Duodenal mucosa (tissue), 2 donors: ENCODE measurements around the gene CAB39.

Experiments used
- H3K27ac ChIP-seq: one replicate; pipeline ENCODE4 v1.7.0; 2013; ENCODE audit warnings: low read depth, low read length
- H3K27me3 ChIP-seq, 2 donors: one replicate each; pipeline ENCODE4 v1.7.0; 2013; ENCODE audit warnings: low read length in 2 of 2, control low read depth in 1 of 2; ENCODE audit not compliant: insufficient read depth in 2 of 2, control insufficient read depth in 1 of 2
- H3K36me3 ChIP-seq, 2 donors: one replicate each; pipeline ENCODE4 v1.7.0; 2013; ENCODE audit warnings: low read length in 2 of 2, control low read depth in 1 of 2; ENCODE audit not compliant: insufficient read depth in 2 of 2, control insufficient read depth in 1 of 2
- H3K4me1 ChIP-seq, 2 donors: one replicate each; pipeline ENCODE4 v1.7.0; 2013; ENCODE audit warnings: low read length in 2 of 2, control low read depth in 1 of 2; ENCODE audit not compliant: insufficient read depth in 2 of 2, control insufficient read depth in 1 of 2
- H3K4me3 ChIP-seq, 2 donors: one replicate each; pipeline ENCODE4 v1.7.0; 2013; ENCODE audit warnings: low read length in 2 of 2, low read depth in 1 of 2
- H3K9ac ChIP-seq, 2 donors: one replicate each; pipeline ENCODE4 v1.7.0; 2013; ENCODE audit warnings: low read length in 2 of 2, low read depth in 1 of 2
- H3K9me3 ChIP-seq, 2 donors: one replicate each; pipeline ENCODE4 v1.7.0; 2013; ENCODE audit warnings: low read length in 2 of 2, control low read depth in 1 of 2; ENCODE audit not compliant: control insufficient read depth in 1 of 2

CAB39 gene

GRCh38 chr2:230809015-230809414, 96.4 kb downstream of the CAB39 start:
- Histone ChIP-seq H3K9me3 (no peaks in the 10 kb centered on the region), H3K4me3 (no peak overlapping the region), H3K27ac (no peak overlapping the region), H3K9ac (no peak overlapping the region), H3K4me1 (no peaks in the 10 kb centered on the region), H3K27me3 (no peaks in the 10 kb centered on the region), H3K36me3 (peaks cover 28 to 38% of the 10 kb centered on the region in 2 donors)

DNA sequence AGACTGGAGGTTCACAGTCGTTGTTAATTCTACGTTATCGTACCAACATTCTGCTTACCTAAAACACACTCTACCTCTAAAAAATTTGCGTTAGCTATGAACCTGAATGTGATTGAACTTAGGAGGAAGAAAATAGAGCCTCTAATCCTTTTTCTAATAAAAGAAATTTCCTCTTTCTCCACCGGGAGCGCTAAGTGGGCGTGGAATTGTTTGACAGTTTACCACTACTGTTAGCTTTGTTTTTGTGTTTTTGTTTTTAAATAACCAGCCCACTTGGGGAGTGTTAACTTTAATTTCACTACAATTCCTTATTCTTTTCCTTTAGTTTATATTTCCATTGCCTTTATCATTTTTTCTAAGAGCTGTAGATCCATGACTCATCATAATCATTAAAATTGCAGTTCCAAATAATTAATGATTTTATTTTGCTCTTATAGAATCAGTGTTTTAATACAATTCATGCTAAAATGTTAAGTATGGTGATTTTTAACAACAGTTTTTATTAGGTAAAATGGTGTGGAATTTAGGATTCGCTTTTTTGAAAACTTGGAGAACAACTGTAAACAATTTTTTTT, 97.1 kb downstream of the CAB39 start:
- Histone ChIP-seq H3K36me3 (peaks cover 28 to 43% of the 10 kb centered on the region in 2 donors), H3K4me3 (no peak overlapping the region), H3K27ac (no peak overlapping the region), H3K9ac (no peak overlapping the region), H3K27me3 (no peaks in the 10 kb centered on the region), H3K9me3 (no peaks in the 10 kb centered on the region), H3K4me1 (no peaks in the 10 kb centered on the region)

- no peaks in the 10 kb centered on the region for H3K4me1 ChIP-seq
- H3K9ac ChIP-seq, result no peak overlapping the region
- H3K27ac ChIP-seq, result no peak overlapping the region
- H3K27me3 ChIP-seq, result no peaks in the 10 kb centered on the region
- H3K36me3 ChIP-seq, result peaks cover 28 to 59% of the 10 kb centered on the region in 2 donors
- no peak overlapping the region for H3K4me3 ChIP-seq
- no peaks in the 10 kb centered on the region for H3K9me3 ChIP-seq
These were observed 98.9 kb downstream of the CAB39 start for GRCh38 chr2:230811508-230811907.

GRCh38 chr2:230812033-230812432, 99.4 kb downstream of the CAB39 start:
- Histone ChIP-seq H3K27me3 (no peaks in the 10 kb centered on the region), H3K27ac (no peak overlapping the region), H3K9me3 (no peaks in the 10 kb centered on the region), H3K9ac (no peak overlapping the region), H3K36me3 (peaks cover 28 to 63% of the 10 kb centered on the region in 2 donors), H3K4me1 (no peaks in the 10 kb centered on the region), H3K4me3 (no peak overlapping the region)

- Histone ChIP-seq H3K27me3 (no peaks in the 10 kb centered on the region), H3K27ac (no peak overlapping the region), H3K9ac (no peak overlapping the region), H3K9me3 (no peaks in the 10 kb centered on the region), H3K4me3 (no peak overlapping the region), H3K36me3 (peaks cover 37 to 77% of the 10 kb centered on the region in 2 donors), H3K4me1 (no peaks in the 10 kb centered on the region)
These were observed 102.0 kb downstream of the CAB39 start for GRCh38 chr2:230814616-230815015.

DNA sequence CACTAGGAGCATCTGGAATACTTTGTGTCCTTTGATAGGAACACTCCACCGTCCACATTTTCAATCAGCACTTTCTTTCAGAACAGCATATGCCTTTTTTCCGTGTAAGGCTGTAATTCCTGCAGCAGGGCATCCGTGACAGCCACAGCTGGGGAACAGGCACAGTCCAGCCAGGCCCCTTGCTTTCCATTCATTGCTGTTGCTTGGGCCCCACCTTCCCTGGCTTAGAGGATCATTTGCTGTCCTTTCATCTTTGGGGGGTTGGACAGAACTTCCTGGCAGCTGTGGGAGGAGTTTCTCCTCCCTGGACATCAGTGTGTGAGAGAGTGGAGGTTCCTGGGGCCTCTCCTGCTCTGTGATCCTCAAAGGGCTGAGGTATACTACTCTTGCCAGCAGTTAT, 102.4 kb downstream of the CAB39 start:
- Histone ChIP-seq H3K27ac (no peak overlapping the region), H3K27me3 (no peaks in the 10 kb centered on the region), H3K9ac (no peak overlapping the region), H3K36me3 (peaks cover 37 to 77% of the 10 kb centered on the region in 2 donors), H3K4me1 (no peaks in the 10 kb centered on the region), H3K9me3 (no peaks in the 10 kb centered on the region), H3K4me3 (no peak overlapping the region)

DNA sequence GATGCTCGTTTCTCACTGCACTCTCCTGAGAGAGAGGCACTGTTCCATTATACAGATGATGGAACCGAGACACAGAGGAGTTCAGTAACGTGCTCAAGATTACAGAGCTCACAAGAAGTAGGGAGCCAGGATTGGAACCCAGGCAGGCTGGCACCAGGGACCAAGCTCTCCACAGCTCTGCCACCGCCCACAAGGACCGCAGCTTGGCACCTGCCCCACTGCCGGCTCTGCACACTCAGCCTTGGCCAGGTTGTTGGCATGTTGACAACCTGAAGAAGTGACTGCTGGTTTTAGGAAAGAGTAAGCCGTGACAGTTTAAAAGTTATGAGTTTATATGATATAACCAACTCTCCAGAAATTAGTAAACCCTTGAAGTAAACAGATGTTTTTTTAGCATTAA, 104.1 kb downstream of the CAB39 start:
- no peaks in the 10 kb centered on the region for H3K4me1 ChIP-seq
- H3K9ac ChIP-seq, result no peak overlapping the region

DNA sequence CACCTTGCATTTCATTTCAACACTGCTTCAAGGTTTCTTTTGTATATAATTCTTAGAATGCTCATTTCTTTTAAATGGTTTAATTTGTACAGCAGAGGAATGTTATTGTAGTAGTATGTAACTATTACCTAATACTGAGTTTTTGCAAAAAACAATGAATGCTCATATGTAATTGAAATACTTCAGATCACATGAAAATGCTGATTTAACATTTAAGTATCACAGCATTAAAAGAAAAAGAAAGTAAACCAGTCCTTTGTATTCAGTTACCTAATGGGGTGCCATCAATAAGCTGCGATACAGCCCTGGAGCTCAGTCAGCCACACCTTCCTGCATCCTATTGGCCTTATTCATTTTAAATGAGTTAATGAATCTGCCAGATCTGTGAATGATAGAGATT, 106.8 kb downstream of the CAB39 start:
- H3K4me1 ChIP-seq, result no peaks in the 10 kb centered on the region
- H3K9ac ChIP-seq, result no peak overlapping the region
- H3K4me3 ChIP-seq, result no peak overlapping the region
- no peaks in the 10 kb centered on the region for H3K9me3 ChIP-seq
- H3K36me3 ChIP-seq, result peaks cover 10 to 58% of the 10 kb centered on the region in 2 donors
- no peak overlapping the region for H3K27ac ChIP-seq
- no peaks in the 10 kb centered on the region for H3K27me3 ChIP-seq

More for the DNA sequence above, 104.1 kb downstream of the CAB39 start:
- Histone ChIP-seq H3K4me3 (no peak overlapping the region), H3K36me3 (peaks cover 23 to 75% of the 10 kb centered on the region in 2 donors), H3K27ac (no peak overlapping the region), H3K9me3 (no peaks in the 10 kb centered on the region), H3K27me3 (no peaks in the 10 kb centered on the region)

DNA sequence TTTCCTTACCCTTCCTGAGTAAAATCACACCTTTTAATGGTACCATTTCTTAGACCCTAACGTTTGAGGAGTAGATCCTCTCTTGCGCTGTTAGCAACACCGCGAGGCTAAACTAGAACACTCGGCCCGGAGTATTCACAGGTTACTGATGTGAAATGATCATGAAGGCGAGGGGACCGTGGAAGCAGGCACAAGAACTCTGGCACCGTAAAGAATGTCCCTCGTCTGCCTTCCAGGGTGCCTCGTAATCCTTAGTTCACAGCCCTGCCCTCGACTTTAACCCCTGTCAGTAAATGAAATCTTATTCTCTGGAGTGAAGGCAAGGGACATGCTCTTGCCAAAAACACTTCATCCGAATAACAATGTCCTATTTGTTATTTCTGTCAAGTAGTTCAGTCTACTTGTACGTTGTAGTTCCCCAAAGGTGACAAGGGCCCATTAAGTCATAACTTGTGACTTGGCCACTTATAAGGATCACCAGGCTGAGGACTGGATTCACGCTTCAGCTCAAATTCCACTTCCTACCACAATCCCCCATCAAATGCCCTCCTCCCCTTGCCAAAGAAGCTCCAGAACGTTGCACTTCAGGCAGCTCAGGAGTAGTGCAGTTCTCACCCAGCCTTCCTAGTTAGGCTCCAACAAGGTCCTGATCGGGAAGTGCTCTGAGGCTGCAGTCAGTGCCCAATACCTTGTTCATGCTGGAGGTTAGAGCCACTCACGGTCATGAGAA, 108.8 kb downstream of the CAB39 start:
- H3K4me1 ChIP-seq, result no peaks in the 10 kb centered on the region
- H3K4me3 ChIP-seq, result no peak overlapping the region
- H3K27ac ChIP-seq, result no peak overlapping the region
- peaks cover 10 to 41% of the 10 kb centered on the region in 2 donors for H3K36me3 ChIP-seq
- H3K9ac ChIP-seq, result no peak overlapping the region
- H3K9me3 ChIP-seq, result no peaks in the 10 kb centered on the region
- peaks cover 0 to under 1% of the 10 kb centered on the region in 2 donors for H3K27me3 ChIP-seq

DNA sequence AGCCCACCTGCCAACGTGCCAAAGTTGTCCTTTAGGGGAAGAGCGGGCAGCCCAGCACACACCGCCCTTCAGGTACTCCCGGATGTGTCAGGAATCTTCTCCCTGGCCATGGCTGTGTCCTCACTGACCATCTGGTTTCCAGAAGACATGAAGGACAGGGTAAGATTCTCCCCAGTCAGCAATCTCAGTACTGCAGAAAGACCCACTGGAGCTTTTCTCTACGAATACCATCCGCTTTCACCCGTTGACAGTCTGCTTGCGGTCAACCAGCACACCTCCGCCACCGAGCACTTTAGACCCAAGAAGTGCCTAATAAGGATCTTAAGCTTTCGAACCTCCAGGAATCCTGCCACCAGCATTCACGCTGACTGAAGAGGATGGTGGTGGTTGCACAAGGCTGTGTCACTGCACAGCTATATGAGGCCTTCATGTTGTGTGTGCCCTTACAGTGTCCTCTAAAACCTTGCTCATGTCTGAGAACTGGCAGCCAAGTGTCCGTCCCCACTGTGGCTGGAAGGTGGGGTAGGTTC, 109.4 kb downstream of the CAB39 start:
- H3K4me1 ChIP-seq, result no peaks in the 10 kb centered on the region
- H3K9me3 ChIP-seq, result no peaks in the 10 kb centered on the region
- H3K27ac ChIP-seq, result no peak overlapping the region
- peaks cover 4 to 5% of the 10 kb centered on the region in 2 donors for H3K27me3 ChIP-seq
- no peak overlapping the region for H3K4me3 ChIP-seq
- H3K9ac ChIP-seq, result no peak overlapping the region
- peaks cover 10 to 37% of the 10 kb centered on the region in 2 donors for H3K36me3 ChIP-seq
